NB4 (cell line): ENCODE results near the gene NTSR2.
A peak's percentile ranks its signal among the peaks of the same experiment; 100 is the strongest.

Source experiments
- DNase-seq: peaks from one replicate; pipeline ENCODE4 v3.0.0; 2010; ENCODE audit warnings: low read depth
- H3K4me3 ChIP-seq: one replicate; pipeline ENCODE4 v1.5.1; 2011; ENCODE audit warnings: mild to moderate bottlenecking, low read depth, low read length, moderate library complexity
- MYC ChIP-seq: IDR thresholded peaks from 2 replicates; pipeline ENCODE4 v1.6.1; 2011; ENCODE audit warnings: low read depth, low read length
- POLR2A ChIP-seq: IDR thresholded peaks from 2 replicates; pipeline ENCODE4 v1.6.1; 2011; ENCODE audit warnings: mild to moderate bottlenecking; ENCODE audit not compliant: insufficient read length; ENCODE audit errors: extremely low read depth
- TF ChIP-seq, protein P1 (sequence below): IDR thresholded peaks from one replicate; pipeline ENCODE4 v1.5.1; 2012; ENCODE audit warnings: low read depth, low read length
- TF ChIP-seq, protein P2 (sequence below): IDR thresholded peaks from 2 replicates; pipeline ENCODE4 v1.6.1; 2011; ENCODE audit warnings: low read depth, low read length

The NTSR2 gene

DNA sequence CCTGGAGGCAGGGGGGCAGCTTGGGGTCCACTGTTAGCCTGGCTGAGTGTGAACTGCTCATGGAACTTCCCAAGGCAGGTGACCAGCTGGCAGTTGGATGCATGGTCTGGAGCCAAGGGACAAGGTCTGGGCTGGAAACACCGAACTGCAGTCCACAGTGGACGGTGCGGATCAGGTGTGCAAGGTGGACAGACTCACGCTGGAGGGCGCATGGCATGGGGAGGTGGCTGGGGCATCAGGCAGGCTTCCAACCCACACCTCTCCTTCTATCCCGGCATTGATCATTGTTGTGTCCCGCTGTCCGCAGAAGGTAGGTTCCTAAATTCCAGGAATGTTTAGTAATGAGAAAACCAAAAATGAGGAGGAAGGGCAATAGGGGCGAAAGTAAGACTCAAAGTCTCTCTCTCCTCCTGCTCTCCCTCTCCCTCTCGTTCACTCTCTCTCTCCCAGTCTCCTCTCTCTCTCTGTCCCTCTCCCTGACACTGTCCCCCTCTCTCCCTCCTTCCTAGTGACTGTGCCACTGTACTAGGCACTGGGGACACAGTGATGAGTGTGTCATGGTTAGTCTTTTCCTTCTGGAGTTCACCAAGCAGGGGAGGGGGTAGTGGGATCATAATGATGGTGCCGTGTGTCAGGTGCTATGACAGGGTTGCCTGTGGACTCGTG, 46.1 kb upstream of the NTSR2 start:
- H3K4me3 ChIP-seq: no peak overlapping the region
- DNase-seq: no peak
- no peak for TF ChIP-seq MYC
- TF ChIP-seq, protein P1, sequence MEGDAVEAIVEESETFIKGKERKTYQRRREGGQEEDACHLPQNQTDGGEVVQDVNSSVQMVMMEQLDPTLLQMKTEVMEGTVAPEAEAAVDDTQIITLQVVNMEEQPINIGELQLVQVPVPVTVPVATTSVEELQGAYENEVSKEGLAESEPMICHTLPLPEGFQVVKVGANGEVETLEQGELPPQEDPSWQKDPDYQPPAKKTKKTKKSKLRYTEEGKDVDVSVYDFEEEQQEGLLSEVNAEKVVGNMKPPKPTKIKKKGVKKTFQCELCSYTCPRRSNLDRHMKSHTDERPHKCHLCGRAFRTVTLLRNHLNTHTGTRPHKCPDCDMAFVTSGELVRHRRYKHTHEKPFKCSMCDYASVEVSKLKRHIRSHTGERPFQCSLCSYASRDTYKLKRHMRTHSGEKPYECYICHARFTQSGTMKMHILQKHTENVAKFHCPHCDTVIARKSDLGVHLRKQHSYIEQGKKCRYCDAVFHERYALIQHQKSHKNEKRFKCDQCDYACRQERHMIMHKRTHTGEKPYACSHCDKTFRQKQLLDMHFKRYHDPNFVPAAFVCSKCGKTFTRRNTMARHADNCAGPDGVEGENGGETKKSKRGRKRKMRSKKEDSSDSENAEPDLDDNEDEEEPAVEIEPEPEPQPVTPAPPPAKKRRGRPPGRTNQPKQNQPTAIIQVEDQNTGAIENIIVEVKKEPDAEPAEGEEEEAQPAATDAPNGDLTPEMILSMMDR: no peak
- TF ChIP-seq POLR2A: no peak
- TF ChIP-seq, protein P2, sequence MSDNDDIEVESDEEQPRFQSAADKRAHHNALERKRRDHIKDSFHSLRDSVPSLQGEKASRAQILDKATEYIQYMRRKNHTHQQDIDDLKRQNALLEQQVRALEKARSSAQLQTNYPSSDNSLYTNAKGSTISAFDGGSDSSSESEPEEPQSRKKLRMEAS: no peak

- TF ChIP-seq, protein P2: no peak
- no peak overlapping the region for H3K4me3 ChIP-seq
- DNase-seq: no peak
Observed at GRCh38 chr2:11713815-11714214, 43.8 kb upstream of the NTSR2 start.

GRCh38 chr2:11712866-11713265, 42.9 kb upstream of the NTSR2 start:
- no peak for TF ChIP-seq MYC
- TF ChIP-seq, protein P2: no peak
- TF ChIP-seq, protein P1: no peak
- no peak for TF ChIP-seq POLR2A
- no peak overlapping the region for H3K4me3 ChIP-seq
- no peak for DNase-seq

DNA sequence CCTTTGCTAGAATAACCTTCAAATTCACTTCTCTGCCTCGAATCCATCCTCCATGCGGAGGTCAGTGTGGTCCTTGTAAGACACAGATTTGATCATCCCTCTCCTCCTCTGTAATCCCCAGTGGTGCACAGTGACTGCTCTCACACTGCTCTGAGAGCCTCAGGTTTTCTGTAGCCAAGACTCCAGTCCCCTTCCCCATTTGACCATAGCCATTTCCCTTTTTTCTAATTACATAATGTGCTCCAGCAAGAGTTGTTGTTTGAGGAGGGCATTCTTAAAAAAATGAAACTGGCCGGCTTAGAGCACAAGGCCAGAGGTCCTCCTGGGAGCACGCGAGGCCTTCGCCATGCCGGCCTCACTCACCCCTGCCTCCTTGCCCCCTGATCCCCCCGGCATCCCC, 41.8 kb upstream of the NTSR2 start:
- TF ChIP-seq MYC (no peak), POLR2A (no peak)
- TF ChIP-seq, protein P2: no peak
- TF ChIP-seq, protein P1: no peak
- H3K4me3 ChIP-seq: no peak overlapping the region
- DNase-seq: peak; percentile 27

- no peak overlapping the region for H3K4me3 ChIP-seq
- TF ChIP-seq POLR2A (no peak), MYC (no peak)
- TF ChIP-seq, protein P1: no peak
- TF ChIP-seq, protein P2: no peak
Observed at GRCh38 chr2:11711354-11711716, 41.3 kb upstream of the NTSR2 start.

GRCh38 chr2:11710632-11711353, 40.8 kb upstream of the NTSR2 start:
- no peak overlapping the region for H3K4me3 ChIP-seq
- TF ChIP-seq, protein P2: no peak
- TF ChIP-seq, protein P1: no peak
- TF ChIP-seq POLR2A (no peak), MYC (no peak)
- no peak for DNase-seq

More at GRCh38 chr2:11711354-11711716, 41.3 kb upstream of the NTSR2 start:
- DNase-seq: no peak
